NCI-H2081 (cell line): ENCODE results near the gene DIDO1.
A peak's percentile ranks its signal among the peaks of the same experiment; 100 is the strongest.

Experiments
- DNase-seq, 2 experiments: peaks; one replicate each; lab custom pipeline; 2025; lab: John Stamatoyannopoulos, UW

DIDO1 gene

GRCh38 chr20:62834967-62835730 lies 91.2 kb downstream of the DIDO1 start:
- DNase-seq, result no peak

- DNase-seq, result no peak
These were observed 93.3 kb downstream of the DIDO1 start for GRCh38 chr20:62832951-62833391.

DNA sequence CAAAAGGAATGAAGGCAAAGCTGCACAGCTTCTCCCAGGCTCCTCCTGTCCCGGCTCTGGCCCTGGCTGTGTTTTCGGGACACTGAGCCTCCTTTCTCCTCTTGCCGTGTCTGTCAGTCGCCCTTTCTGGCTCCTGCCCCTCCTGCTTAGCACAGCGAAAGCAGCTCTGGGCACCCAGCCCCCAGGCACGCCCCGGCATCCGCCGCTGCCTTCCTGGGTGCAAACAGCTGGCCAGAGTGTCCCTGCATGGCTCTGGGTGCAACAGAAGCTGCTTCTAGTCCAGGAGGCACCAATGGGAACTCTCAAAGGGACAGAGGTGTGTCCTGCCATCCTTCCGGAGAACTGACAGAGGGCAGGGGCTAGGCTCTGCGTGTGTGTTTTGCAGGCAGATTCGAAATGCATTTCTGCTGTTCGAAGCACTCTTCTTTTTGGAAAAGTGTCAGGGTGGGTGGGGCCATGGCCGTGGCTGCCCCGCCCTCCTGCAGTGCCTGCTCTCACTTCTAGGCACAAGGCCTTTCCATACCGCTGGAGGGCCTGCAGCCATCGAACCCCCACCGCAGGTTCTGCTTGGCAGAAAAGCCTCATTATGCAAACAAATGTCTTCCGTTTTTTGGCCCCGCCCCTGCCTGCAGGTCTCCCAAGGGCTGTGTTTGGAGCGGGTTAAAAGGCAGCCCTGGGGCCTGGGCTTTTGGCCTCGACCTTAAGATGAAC lies 93.9 kb downstream of the DIDO1 start:
- peak; percentile 72 to 83 for DNase-seq

- DNase-seq, result no peak
These were observed 94.5 kb downstream of the DIDO1 start for GRCh38 chr20:62831854-62832211.

- no peak for DNase-seq
These were observed 94.9 kb downstream of the DIDO1 start for GRCh38 chr20:62831361-62831788.

DNA sequence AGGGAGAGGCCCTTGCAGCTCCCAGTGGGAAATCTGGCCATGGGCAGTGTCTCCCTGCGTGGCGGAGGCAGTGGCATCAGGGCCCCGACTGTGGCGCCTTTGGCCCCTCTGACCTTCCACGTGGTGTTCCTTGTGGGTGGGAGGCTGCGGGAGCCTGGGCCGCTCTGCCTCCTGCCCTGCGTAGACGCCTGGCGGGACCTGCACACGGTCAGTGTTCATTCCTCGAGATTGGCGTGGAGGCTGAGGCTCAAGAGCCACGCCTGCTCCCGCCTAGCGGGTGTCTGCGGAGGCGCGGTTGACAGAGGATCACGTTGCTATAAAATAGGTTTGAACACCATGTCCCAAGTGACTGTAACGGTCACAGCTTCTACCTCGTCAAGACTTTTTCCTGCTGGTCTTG lies 95.5 kb downstream of the DIDO1 start:
- DNase-seq, result no peak

DNA sequence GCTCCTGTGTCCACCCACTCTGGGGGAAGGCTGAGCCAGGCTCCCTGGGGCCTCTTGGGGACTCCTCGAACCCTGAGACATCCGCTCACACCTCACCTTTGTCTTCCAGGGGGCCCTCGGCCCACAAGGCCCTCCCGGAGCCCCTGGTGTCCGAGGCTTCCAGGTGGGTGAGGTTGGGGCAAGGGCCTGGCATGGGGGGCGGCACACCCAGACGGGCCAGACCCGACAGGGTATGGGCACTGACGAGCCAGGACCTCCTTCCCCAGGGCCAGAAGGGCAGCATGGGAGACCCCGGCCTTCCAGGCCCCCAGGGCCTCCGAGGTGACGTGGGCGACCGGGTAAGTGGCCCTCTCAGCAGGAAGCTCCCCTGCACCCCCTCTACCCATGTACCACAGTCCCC lies 96.1 kb downstream of the DIDO1 start:
- DNase-seq, result no peak

DNA sequence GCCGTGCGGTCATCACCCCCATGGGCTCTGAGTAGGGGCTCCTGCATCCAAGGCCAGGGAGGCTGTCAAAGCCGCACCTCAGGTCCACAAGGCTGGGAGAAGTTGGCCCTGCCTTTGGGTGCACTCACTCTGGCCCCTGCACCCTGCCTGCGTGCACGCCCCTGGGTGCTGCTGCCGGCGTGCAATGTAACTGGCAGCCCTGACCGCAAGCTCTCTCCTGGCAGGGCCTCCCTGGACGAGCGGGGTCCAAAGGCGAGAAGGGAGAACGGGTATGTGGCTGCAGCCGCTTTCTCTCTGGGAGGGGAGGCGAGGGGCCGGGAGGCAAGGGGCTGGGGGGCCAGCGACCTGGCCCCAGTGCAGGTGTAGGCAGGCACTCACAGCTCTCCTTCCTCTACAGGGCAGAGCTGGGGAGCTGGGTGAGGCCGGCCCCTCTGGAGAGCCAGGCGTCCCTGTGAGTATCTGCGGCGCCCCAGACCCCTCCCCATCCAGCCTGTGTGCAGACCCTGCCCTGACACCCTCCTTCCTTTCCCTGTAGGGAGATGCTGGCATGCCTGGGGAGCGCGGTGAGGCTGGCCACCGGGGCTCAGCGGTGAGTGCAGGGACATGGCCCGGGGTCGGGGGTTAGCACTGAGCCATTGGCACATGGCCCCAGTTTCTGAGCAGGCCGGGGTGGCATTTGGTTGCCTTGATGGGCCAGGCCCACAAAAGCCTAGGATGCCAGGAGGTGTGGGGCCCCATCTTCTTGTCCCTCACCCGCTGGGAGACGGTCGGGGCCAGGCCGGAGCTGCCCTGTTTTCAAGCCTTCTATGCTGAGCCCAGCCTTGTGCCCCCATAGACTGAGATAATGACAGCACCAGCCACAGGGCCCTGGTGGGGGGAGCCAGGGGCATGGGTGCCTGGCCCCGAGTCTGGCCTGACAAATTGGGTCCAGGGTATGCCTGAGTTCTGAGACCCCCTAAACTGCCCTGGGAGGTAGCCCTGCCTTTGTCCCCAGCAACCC lies 96.8 kb downstream of the DIDO1 start:
- DNase-seq, result no peak

DNA sequence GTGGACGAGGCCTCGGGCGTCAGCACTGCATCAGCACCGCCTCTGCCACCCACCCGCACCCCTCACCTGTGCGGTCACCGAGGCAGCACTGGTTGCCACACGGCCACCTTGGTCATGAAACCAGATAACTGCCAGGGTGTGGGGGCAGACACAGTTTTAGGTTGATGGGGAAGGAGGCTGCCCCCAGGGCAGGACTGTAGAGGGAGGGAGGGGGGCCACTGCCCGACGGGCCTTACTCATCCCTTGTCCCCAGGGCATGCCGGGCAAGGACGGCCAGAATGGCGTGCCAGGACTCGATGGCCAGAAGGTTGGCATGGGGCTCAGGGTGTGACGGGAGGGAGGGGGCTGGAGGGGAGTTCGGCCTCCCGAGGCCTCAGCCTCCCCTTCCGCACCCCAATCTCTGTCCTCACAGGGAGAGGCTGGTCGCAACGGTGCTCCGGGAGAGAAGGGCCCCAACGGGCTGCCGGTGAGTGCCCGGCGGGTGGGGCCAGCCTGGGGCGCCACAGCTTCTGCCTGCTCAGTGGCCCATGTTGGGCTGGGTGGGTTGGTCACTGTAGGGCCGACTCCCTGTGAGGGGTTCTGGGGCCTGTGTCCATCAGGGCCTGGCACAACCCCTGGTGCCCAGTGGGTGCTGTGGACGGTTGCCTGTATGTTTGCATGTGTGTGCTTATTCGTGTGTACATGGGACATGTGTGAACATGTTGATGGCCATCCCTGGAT lies 97.6 kb downstream of the DIDO1 start:
- no peak for DNase-seq

- no peak for DNase-seq
These were observed 98.3 kb downstream of the DIDO1 start for GRCh38 chr20:62828051-62828450.
